Stimulated activated CD4-positive, alpha-beta T cell treated with anti-CD3 and anti-CD28 coated beads, Interleukin-2, amount 100 ng/mL, for 24 hours (primary cell): ENCODE data around the gene NSL1.
"Not testable (repeated sequence)": the region's sequence is repeated elsewhere in the genome, so short reads cannot be mapped to it uniquely, and the experiment has no call there.

Experiments
- DNase-seq, 2 donors: peaks; one replicate each; pipeline ENCODE4 v3.0.0-alpha.2; 2020

Gene NSL1

GRCh38 chr1:212791676-212792395 is at the start of gene NSL1, which contains the start of gene TATDN3:
TSS of gene NSL1 (minus strand) at chr1:212791777. CDS start at chr1:212791763, 14 bp downstream.
TSS of gene TATDN3 (plus strand) at chr1:212791894. CDS start at chr1:212791922, 28 bp downstream.
- peak; percentile 97 to 98 for DNase-seq

GRCh38 chr1:212838145-212838544 is 46.6 kb upstream of the NSL1 start:
- DNase-seq: no peak

GRCh38 chr1:212833211-212834207 is 41.9 kb upstream of the NSL1 start:
- DNase-seq: not testable (repeated sequence)

- DNase-seq: no peak
Observed at GRCh38 chr1:212828395-212828794, 36.8 kb upstream of the NSL1 start.

GRCh38 chr1:212827831-212828278 is 36.3 kb upstream of the NSL1 start:
- DNase-seq: no peak

- no peak for DNase-seq
Observed at GRCh38 chr1:212827171-212827776, 35.7 kb upstream of the NSL1 start.

GRCh38 chr1:212825798-212826452 is 34.3 kb upstream of the NSL1 start:
- no peak for DNase-seq

- no peak for DNase-seq
Observed at GRCh38 chr1:212824201-212824600, 32.6 kb upstream of the NSL1 start.

GRCh38 chr1:212822956-212823355 is 31.4 kb upstream of the NSL1 start:
- DNase-seq: no peak

GRCh38 chr1:212820969-212821368 is 29.4 kb upstream of the NSL1 start:
- no peak for DNase-seq

- no peak for DNase-seq
Observed at GRCh38 chr1:212819726-212820125, 28.1 kb upstream of the NSL1 start.

- DNase-seq: no peak
Observed at GRCh38 chr1:212816567-212817278, 25.1 kb upstream of the NSL1 start.

- no peak for DNase-seq
Observed at GRCh38 chr1:212814537-212815334, 23.2 kb upstream of the NSL1 start.

- no peak for DNase-seq
Observed at GRCh38 chr1:212805767-212806166, 14.2 kb upstream of the NSL1 start.

- DNase-seq: no peak
Observed at GRCh38 chr1:212797681-212798080, 6.1 kb upstream of the NSL1 start.

GRCh38 chr1:212794561-212795014 is 3.0 kb upstream of the NSL1 start:
- DNase-seq: no peak

GRCh38 chr1:212792396-212792908 is 875 bp upstream of the NSL1 start:
- DNase-seq: no peak

GRCh38 chr1:212791261-212791675 is 309 bp downstream of the NSL1 start:
- DNase-seq: no peak

- DNase-seq: no peak
Observed at GRCh38 chr1:212785871-212786270, 5.7 kb downstream of the NSL1 start.

GRCh38 chr1:212783976-212784375 is 7.6 kb downstream of the NSL1 start:
- no peak for DNase-seq
